NCI-H2196 (cell line): ENCODE results near the gene RALB.
"Not testable (repeated sequence)": the region's sequence is repeated elsewhere in the genome, so short reads cannot be mapped to it uniquely, and the experiment has no call there.

Experiments used
- DNase-seq: peaks from one replicate; lab custom pipeline; 2025; ENCODE audit not compliant: unreplicated experiment; lab: John Stamatoyannopoulos, UW

The RALB gene

DNA sequence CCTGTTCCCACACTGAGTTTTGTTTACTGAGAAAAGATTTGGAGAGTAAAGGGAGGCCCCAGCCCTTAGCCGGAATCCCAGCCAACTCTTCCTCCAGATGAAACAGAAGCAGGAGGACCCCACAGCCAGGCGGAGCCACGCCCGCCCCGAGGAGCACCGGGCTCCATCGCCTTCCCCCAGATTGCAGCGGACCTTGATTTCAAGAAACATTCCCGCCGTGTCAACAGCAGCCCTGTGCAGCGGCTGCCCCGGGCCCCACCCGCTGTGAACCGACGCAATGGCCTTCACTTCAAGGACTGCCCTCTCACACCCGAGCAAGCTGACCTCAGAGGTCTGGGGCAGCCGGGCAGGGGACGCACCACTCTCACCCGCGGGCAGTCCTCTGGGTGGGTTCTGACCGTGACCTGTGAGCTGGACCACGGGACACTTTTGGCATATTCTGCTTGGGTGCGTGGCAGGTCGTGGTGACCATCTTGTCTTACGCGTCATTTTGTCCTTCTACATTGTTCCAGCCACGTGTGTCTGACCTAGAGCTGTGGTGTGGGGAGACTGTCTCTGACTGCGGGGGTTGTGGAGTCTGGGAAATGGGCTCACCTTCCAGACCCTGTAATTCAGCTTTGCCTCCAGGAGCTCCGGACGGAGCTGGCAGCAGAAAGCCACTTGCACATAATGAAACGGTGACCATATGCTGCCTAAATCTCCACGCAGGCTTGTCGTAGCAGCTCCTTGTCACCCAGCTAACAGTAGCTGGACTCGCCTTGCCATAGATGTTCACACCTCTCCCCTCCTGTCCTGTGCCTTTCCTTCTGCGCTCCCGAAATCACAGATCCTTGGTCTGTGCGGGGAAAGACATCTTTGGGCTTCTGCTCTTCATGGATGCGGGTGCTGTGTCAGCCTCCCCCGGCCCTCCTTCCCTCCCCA lies 61.3 kb downstream of the RALB start:
- no peak for DNase-seq

- DNase-seq: no peak
Observed at GRCh38 chr2:120314690-120315366, 62.2 kb downstream of the RALB start.

DNA sequence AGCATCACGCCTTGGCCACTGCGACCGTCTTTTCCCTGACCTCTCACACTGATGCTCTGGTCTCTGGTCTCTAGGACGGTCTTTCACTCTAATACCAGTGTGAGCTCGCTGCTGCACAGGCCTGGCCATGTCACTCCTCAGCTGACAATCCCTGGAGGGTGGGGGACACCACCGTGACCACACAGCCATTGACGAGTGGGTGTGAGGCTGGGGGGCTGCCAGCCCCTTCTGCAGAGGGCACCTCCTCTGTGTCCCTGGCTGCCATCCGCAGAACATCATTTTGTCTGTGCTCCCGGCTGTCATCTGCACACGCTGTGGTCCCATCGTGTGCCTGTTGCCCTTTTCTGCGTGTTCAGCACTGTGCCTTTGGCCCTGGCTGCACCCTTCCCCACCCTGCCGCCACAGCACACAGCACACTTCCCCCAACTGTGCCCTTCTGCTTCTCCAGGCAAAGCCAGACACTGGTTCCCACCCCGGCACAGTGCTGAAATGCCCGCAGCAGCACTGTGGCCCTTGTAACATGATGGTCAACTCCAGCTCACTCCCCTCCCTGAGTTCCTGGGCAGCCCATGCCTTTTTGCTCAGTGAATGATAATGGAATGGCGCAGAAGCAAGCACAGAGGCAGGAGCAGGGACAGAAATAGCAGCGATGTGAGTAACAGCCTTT lies 62.8 kb downstream of the RALB start:
- DNase-seq: no peak

- DNase-seq: no peak
Observed at GRCh38 chr2:120316071-120316470, 63.4 kb downstream of the RALB start.

- no peak for DNase-seq
Observed at GRCh38 chr2:120316528-120317179, 64.0 kb downstream of the RALB start.

- DNase-seq: no peak
Observed at GRCh38 chr2:120317180-120317533, 64.5 kb downstream of the RALB start.

DNA sequence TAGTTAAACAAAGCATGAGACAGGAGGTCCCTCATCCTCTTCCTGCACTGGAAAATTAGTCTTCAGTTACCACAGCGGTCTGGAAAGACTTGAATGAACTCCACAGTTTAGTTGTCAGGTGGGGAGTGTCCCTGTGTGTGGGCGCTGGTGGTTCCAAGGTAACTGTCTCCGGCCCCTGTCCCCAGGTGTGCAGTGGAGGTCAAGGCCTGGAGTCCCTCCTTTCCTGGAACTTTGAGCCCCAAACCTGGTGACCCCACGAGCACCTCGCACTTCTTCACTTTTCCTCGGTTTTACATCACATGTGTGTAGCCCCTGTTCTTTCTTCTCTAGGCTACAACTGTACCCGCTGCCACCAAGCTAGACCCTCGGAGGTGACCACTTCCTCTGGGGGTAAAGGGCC lies 65.3 kb downstream of the RALB start:
- no peak for DNase-seq

DNA sequence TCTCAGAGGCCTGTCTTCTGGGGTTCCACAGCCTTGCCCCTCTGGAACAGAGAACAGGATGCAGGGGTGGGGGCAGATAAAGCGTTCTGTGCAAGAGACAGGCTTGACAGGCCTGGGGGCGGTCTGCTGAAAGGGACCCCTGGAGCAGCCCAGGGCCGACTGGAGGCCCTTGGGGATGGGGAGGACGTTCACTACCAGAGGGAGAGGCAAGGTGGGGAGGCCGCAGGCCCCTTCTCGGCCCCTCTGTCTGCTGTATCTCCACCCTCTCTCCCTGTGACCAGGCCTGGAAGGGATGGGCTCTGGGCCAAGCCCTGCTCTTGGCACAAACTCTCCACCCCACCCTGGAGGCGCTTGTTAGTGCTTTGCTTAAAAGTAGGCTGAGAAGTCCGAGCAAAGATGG lies 66.0 kb downstream of the RALB start:
- no peak for DNase-seq

- no peak for DNase-seq
Observed at GRCh38 chr2:120319123-120319522, 66.5 kb downstream of the RALB start.

GRCh38 chr2:120319686-120320317 lies 67.2 kb downstream of the RALB start:
- no peak for DNase-seq

DNA sequence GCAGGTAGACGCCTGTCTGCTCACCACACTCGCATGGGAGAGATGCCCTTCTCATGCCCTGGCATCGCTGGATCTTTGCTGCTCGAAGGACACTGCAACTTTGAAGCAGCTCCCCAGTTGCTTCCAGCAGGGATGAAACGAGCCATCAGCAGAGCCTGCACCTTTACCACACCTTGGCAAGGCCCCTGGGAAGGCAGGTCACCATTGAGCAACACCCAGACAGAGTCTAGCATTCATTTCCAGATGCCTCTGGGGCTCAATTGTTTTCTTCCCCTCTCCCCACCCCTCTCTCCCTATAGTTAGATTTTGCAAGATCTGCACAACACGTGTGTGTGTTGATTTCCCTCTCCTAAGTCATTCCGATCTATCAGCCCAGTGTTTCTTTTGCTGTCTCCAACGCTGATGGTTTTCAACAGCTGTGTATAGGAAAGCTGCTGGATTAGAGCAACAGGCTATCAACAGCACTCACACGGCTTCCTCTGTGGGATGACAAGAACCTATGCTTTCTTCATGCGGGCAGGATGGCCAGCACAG lies 67.7 kb downstream of the RALB start:
- no peak for DNase-seq

DNA sequence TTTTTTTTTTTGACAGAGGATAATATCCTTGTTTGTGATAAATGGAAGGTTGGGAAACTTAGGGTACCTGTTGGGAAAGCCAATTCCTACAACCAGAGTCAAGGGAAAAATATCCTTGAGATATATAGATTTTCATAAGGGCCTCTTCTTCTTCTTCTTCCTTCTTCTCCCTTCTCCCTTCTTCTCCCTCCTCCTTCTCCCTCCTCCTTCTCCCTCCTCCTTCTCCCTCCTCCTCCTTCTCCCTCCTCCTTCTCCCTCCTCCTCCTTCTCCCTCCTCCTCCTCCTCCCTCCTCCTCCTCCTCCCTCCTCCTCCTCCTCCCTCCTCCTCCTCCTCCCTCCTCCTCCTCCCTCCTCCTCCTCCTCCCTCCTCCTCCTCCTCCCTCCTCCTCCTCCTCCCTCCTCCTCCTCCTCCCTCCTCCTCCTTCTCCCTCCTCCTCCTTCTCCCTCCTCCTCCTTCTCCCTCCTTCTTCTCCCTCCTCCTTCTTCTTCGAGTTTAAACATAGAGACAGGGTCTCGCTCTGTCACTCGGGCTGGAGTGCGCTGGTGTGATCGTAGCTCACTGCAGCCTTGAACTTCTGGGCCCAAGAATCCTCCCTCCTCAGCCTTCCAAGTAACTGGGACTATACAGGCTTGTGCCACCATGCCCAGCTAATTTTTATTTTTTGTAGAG lies 68.4 kb downstream of the RALB start:
- not testable (repeated sequence) for DNase-seq

DNA sequence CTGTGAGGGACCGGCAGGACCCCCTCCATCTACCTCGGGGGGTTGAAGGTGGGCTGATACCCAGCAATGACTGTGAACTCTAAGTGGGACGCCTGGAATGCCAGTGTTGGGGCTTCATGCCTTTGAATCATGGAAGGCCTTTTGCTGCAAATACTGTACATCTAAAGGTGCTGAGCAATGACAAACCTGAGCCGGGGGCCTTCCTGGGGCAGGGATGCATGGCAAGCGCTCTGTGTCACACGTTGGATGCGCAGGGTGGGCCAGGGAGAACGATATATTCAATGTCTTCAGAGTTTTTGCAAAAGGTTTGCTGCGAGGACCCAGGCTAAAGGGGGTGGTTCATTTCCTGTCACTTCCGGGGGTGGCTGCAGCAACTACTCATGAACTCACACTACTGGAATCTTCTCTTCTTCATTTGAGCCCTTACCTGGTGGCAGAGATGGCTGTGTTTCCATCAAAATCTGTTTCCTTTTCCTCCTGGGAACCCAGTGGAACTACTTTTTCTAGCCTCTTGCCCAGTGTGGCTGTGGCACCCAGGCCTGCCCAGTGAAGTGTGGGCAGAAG lies 69.2 kb downstream of the RALB start:
- no peak for DNase-seq

GRCh38 chr2:120322329-120322728 lies 69.7 kb downstream of the RALB start:
- DNase-seq: no peak

DNA sequence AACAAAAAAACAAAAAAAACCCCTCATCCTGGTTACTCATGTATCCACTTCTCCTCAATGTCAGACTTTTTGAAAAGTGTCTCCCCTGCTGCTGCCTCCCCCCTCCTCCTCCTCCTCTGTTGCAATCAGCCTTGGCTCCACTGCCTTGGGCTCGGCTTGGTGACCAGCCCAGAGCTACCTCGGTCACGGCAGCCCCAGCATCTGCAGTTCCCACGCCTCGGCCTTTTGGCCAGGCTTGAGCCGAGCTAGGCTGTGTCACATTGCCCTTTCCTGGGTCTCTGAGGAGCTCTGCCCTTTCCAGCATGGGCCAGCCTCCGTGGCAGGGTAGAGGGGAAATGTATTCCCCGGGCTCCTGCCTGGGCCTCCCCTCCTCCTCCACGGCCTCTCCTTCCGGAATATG lies 70.6 kb downstream of the RALB start:
- no peak for DNase-seq

- no peak for DNase-seq
Observed at GRCh38 chr2:120323807-120324399, 71.3 kb downstream of the RALB start.

- DNase-seq: no peak
Observed at GRCh38 chr2:120324933-120325332, 72.3 kb downstream of the RALB start.

DNA sequence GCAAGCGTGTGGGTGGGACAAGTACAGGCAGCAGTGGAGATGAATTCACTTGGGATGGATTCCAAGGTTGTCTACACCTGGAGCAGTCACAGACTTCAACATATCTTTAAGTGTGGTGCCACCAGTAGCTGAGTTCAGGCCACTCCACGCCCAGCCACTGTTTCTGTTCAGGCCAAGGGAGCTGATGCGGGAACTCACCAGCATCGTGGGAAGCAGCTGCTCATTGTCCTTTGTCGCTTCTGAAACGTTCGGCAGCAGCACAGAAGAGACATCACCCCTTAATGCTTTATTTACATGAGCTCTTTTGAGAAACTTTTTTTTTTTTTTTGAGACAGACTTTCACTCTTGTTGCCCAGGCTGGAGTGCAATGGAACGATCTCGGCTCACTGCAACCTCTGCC lies 73.4 kb downstream of the RALB start:
- no peak for DNase-seq
